ENCODE results near the gene SYNGR2.
"Not testable (repeated sequence)": the region's sequence is repeated elsewhere in the genome, so short reads cannot be mapped to it uniquely, and the experiment has no call there.

Gene SYNGR2

GRCh38 chr17:78171591-78172248 is 3.3 kb downstream of the SYNGR2 start:
- not testable (repeated sequence) for DNase-seq (ENCODE audit: low read depth in 3 of 3)

DNA sequence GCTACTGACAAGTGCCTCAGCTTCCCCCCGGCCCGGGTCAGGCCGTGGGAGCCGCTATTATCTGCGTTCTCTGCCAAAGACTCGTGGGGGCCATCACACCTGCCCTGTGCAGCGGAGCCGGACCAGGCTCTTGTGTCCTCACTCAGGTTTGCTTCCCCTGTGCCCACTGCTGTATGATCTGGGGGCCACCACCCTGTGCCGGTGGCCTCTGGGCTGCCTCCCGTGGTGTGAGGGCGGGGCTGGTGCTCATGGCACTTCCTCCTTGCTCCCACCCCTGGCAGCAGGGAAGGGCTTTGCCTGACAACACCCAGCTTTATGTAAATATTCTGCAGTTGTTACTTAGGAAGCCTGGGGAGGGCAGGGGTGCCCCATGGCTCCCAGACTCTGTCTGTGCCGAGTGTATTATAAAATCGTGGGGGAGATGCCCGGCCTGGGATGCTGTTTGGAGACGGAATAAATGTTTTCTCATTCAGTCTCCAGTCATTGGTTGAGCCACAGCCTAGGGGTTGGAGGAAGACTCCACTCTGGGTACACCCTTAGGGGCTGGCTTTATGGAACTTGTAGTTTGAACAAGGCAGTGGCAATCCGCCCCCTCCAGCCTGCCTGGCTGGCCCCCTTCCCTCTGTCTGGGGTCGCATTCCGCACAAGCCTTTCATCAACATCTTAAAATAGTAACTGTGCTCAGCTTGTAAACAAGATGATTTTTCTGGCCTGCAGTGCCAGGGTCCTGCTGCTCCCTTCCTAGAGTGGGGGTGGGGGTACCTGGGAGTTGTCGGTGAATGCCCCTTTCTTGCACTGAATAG is 4.1 kb downstream of the SYNGR2 start:
- no peak for DNase-seq (ENCODE audit: low read depth in 3 of 3)

- DNase-seq (ENCODE audit: low read depth in 3 of 3), result no peak
These were observed 4.8 kb downstream of the SYNGR2 start for GRCh38 chr17:78173097-78173715.

- no peak for DNase-seq (ENCODE audit: low read depth in 3 of 3)
These were observed 6.0 kb downstream of the SYNGR2 start for GRCh38 chr17:78174346-78174869.

- DNase-seq (ENCODE audit: low read depth in 3 of 3), result no peak
These were observed 6.7 kb downstream of the SYNGR2 start for GRCh38 chr17:78174870-78175642.

- no peak for DNase-seq (ENCODE audit: low read depth in 3 of 3)
These were observed 7.2 kb downstream of the SYNGR2 start for GRCh38 chr17:78175643-78175981.

GRCh38 chr17:78176548-78177025 is 8.2 kb downstream of the SYNGR2 start:
- DNase-seq (ENCODE audit: low read depth in 3 of 3), result peak; percentile 55 to 69 (median 68)

DNA sequence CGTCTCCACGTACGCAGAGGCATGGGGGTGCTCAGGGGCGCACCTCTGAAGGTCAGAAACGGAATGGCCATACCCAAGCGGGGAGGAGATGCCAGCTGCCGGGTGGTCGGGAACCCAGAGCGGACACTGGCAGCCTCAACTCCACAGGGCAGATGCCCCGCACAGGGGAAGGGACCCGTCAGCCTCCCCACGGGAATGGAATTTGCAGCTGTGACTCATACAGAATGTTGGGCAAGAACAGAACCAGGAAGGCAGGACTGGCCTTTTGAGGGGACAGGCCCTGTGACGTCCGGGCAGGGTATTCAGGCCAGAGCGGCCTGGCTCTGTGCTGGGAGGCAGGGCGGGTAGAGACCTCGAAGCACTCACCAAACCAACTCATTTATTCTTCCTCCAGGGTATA is 11.0 kb downstream of the SYNGR2 start:
- no peak for DNase-seq (ENCODE audit: low read depth in 3 of 3)

DNA sequence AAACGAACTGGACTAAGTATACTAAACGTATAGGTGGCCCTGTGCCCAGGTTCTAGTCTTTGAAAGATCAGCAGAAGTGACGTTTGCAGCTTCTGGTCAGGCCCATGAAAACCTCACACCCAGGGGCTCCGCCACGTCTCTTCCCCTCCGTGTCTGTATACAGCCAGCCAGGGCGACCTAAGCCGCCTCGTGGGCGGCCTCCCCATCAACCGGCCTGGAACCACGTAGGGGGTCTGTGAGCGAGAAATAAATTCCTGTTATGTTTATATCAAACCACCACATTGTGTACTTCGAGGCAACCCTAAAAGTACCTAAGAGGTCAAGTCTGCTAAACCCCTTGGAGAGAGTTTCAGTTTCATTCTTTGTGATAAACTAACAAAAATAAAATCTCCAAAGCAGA is 11.7 kb downstream of the SYNGR2 start:
- no peak for DNase-seq (ENCODE audit: low read depth in 3 of 3)

GRCh38 chr17:78180508-78180907 is 12.1 kb downstream of the SYNGR2 start:
- DNase-seq (ENCODE audit: low read depth in 3 of 3), result no peak

- DNase-seq (ENCODE audit: low read depth in 3 of 3), result no peak
These were observed 14.1 kb downstream of the SYNGR2 start for GRCh38 chr17:78182504-78182903.

- no peak for DNase-seq (ENCODE audit: low read depth in 3 of 3)
These were observed 15.5 kb downstream of the SYNGR2 start for GRCh38 chr17:78183916-78184315.

- no peak for DNase-seq (ENCODE audit: low read depth in 3 of 3)
These were observed 16.0 kb downstream of the SYNGR2 start for GRCh38 chr17:78184351-78184750.

- no peak for DNase-seq (ENCODE audit: low read depth in 3 of 3)
These were observed 16.5 kb downstream of the SYNGR2 start for GRCh38 chr17:78184868-78185267.

GRCh38 chr17:78185981-78186691 is 17.8 kb downstream of the SYNGR2 start:
- DNase-seq (ENCODE audit: low read depth in 3 of 3), result no peak

DNA sequence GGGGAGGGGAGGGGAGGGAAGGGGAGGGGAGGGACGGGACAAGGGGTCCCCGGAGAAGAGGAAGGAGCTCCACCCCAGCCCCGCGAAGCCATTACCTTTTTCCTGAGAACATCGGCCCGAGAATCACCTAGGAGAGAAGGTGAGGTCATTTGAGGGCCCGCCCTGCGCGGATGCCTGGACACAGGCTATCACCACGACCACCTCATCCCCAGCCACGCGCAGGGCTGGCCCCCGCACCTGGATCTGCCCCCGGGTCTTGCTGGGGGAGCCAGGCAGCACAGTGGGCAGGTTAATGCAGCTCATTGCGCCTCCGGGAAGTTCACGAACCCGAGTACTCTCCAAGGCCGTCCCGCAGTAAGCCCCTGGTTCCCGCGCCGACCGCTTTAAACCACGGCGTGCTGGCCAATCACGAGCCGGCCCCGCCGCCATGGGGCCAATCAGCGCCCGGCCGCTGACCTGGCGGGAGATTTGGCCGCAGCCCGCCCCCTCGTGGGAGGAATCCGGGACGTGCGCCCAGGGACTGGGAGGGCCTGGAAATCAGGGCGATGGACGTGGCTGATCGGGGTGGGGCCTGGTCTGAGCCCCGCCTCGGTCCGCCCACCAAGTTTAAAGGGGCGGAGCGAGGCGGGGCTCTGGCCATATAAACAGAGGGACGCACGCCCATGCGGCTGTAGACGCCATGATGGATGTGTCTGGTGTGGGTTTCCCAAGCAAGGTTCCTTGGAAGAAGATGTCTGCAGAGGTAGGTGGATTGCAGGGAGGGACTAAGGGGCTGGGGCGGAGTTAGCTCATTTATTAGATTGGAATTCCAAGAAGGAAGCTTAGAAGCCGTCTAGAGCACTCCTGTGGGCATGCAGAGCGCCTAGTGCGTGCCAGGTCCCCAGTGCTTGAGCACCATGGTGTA is 18.6 kb downstream of the SYNGR2 start, which contains the start of the genes AFMID and TK1:
Gene AFMID (plus strand): TSS at position 671 of the 904 bp plus-strand sequence. CDS start 9 bp downstream, at position 680.
Gene TK1 (minus strand): TSS at position 361 of the 904 bp plus-strand sequence. CDS start 58 bp downstream, at position 303.
- DNase-seq (ENCODE audit: low read depth in 3 of 3), result peak; percentile 95

DNA sequence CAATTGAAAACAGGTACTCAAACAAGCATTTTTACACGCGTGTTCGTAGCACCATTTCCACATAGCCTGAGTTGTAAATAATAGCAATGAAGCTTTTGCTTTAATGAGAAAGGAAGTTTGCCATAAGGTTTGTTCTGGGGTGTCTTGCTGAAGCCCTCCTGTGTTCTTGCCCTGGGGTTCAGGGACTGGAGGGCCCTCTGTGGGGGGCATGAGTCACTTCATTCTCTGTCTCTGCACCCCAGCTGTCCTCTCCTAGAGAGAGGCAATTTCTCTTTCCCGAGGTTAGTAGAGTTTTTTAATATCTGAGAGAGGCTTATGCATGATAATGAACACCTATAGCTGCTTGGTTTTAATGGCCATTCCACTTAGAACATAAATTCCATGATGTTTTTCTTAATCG is 28.3 kb downstream of the SYNGR2 start:
- no peak for DNase-seq (ENCODE audit: low read depth in 3 of 3)

DNA sequence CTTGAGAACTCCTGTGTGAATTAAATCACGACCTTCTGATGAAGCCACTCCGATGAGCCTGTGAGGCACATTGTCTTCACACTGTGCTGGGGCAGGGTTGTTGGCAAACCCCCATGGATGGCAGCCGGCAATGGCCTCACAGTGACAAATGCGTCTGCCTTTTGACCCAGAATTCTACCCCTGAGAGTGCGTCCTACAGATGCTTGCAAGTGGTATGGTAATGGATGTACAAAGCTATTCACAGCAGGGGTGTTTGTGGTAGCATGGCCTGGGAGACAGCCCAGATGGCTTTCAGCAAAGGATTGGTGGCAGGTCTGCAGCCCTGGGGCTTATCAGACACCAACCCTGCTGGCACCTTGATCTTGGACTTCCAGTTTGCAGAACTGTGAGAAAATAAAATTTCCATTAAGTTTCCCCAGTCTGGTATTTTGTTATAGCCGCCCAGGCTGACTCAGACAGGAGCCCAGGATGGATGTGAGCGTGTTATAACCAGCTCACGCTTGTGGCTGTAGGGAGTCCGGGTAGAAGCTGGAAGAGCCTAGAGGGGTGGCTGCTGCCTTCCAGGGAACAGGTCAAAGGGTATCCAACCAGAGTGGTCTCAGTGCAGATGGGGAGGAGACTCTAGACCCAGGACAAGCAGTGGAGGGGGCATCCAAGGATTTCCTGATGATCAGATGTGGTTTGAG is 28.9 kb downstream of the SYNGR2 start:
- no peak for DNase-seq (ENCODE audit: low read depth in 3 of 3)

DNA sequence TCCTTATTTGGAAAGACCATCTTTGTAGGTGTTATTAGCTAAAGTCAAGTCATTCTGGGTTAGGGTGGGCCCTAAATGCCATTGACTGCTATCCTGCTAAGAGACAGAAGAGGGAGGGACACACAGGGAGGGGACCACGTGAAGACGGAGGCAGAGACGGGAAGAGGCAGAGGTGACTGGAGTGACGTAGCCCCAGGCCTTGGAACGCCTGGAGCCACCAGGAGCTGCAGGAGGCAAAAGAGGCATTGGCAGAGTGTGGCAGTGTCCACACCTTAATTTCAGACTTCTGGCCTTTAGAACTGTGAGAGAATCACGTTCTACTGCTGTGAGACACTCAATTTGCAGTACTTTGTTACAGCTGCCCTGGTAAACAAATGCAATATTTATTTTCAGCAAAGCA is 32.1 kb downstream of the SYNGR2 start:
- DNase-seq (ENCODE audit: low read depth in 3 of 3), result no peak
